ENCODE data around the gene ESRRG.

Gene ESRRG

DNA sequence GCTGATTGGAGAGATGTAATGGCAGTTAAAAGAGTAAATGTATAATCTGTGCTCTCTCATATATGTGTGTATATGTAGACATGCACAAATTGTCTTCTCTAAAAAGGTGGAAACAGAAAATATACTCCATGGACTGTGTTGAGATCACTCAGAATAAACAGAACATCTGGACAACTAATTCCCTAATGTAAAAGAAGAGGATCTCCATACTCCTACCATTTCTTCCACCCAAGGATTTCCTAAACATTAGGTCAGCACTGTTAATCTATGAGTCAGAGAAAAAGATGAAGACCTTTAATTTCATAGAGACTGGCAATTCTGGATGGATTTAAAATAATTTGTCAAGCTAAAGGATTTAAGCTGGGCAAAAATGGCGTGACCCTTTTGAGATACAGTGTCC is 80.1 kb downstream of the ESRRG start:
- peak; percentile 13 for DNase-seq (ENCODE audit: low read depth)
- no peak overlapping the region for H3K4me3 ChIP-seq (ENCODE audit: low read depth, low read length)

DNA sequence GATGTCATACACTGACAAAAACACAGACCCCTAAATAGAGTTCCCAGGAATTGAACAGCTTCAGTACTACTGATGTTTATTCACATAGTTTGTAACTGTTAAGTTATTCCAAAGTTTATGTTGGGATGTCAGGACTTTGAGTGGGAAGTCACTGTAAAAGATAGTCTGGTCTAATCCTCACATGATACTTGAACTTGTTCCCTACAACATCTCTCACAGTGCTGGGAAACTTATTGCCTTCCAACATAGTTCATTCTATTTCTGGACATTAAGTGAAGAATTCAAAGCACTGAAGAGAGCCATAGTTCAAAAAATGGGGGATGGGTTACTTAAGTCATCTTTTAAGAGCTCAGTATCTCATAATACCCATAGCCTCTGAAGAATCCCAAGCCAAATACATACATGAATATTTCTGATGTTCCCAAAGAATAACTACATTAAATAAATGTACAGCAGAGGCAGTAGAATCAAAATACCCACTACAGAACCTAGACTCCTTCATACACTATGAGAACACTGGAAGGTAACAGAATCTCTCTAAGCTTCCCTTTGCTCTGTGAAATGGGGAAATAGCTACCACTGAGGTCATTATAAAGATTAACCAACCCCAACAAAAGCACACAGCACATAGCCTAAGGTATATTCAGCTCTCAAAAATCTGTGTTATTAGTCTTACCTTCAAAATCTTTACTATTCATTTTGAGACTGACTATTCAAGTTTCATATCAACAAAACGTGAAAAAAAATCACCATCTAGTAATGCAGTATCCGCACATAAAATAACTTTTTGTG is 81.4 kb downstream of the ESRRG start:
- no peak for DNase-seq (ENCODE audit: low read depth)
- no peak overlapping the region for H3K4me3 ChIP-seq (ENCODE audit: low read depth, low read length)

- DNase-seq (ENCODE audit: low read depth): no peak
- H3K4me3 ChIP-seq (ENCODE audit: low read depth, low read length): no peak overlapping the region
Measured at GRCh38 chr1:216640100-216640499, 83.1 kb downstream of the ESRRG start.

DNA sequence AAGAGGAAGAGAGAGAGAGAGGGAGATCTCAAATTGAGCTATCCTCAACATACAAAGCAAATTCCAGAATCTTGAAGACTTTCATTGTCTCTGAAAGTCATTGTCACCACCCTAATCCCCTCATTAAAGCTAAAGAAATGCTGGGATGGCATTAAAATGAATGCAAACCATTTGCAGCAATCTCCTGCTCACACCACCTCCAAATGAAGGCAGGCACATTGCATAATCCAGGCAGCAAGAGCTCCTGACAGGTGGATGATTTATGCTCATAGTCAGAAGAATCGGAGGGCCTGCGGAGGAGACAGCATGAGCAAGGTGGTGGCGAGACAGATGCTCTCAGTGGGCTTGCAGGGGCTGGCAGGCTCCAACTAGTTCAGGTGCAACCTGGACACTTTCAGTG is 90.2 kb downstream of the ESRRG start:
- no peak for DNase-seq (ENCODE audit: low read depth)

GRCh38 chr1:216630532-216630931 is 92.7 kb downstream of the ESRRG start:
- DNase-seq (ENCODE audit: low read depth): no peak

More for the DNA sequence above, 90.2 kb downstream of the ESRRG start:
- H3K4me3 ChIP-seq (ENCODE audit: low read depth, low read length): no peak overlapping the region

DNA sequence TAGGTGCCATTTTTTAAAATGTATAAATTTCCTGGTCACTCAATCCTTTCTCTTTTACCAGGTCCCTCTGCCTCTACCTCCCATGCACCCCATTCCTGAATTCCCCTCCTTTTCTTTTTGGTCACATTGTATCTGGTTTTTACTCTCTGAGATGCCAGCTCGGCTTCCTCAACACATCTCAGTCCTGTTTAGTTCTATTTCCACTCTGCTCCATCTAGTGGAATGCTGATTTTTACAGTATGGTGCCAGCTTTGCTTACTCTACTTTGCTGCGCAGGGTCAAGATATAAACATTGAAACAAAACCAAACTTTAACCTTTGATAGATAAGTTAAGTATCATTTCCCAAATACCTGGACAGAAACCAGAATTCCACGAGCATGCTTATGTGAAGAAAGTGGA is 96.0 kb downstream of the ESRRG start:
- H3K4me3 ChIP-seq (ENCODE audit: low read depth, low read length): no peak overlapping the region
- DNase-seq (ENCODE audit: low read depth): no peak

More at GRCh38 chr1:216630532-216630931, 92.7 kb downstream of the ESRRG start:
- no peak overlapping the region for H3K4me3 ChIP-seq (ENCODE audit: low read depth, low read length)

- DNase-seq (ENCODE audit: low read depth): no peak
- H3K4me3 ChIP-seq (ENCODE audit: low read depth, low read length): no peak overlapping the region
Measured at GRCh38 chr1:216626394-216627067, 96.7 kb downstream of the ESRRG start.

DNA sequence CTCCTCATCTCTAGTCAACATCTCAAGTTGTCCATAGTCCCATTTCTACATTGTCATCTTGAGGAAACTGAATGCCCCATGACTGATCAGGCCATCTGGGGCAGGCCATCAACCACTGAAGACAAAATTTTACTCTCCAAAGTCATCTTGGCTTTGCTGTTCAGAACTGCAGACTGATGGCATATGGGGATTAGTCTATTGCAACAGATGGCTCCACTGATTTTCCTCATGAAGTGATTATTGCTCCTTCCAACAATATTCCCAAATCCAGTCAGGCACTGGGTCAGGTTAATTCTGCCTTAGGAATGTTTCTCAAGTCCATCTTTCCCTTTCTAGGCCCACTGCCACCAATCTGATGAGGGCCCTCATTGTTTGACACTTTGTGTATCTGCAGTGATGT is 101.7 kb downstream of the ESRRG start:
- no peak for DNase-seq (ENCODE audit: low read depth)
- no peak overlapping the region for H3K4me3 ChIP-seq (ENCODE audit: low read depth, low read length)

DNA sequence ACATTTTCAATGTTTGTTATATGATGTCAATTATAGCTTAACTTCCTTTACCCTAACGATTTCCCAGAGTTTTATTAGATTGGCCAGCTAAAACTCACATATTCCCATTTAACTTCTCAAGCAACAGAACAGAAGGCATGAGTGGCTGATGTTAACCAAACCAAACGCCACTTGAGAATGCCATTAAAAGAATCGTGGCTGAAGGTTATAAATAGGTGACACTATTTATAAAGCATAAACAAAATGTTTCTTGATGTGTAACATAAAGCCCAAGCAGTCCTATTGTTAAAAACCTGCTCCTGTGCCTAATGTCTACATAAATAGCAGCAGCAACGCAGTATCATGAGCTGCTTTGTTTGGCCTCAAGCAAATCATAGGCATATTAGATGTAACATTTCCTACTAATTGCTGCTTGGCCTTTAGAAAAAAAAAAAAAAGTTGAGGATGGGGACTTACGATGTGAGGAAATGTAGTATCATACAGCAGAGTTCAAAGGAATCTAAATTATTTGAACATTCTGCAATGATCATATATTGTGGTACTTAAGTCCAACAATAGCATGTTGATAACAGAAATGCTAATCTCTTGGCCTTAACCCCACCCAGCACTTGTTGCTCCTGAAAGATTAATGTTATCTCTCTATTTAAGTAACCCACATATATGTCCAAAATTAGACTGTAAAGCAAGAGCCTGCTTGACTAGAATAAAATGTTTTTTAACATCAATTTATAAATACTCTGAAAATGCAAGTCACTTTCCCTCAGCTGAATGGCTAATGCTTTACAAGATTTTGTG is 106.0 kb downstream of the ESRRG start:
- H3K4me3 ChIP-seq (ENCODE audit: low read depth, low read length): no peak overlapping the region
- DNase-seq (ENCODE audit: low read depth): no peak

- H3K4me3 ChIP-seq (ENCODE audit: low read depth, low read length): no peak overlapping the region
- no peak for DNase-seq (ENCODE audit: low read depth)
Measured at GRCh38 chr1:216616425-216616824, 106.8 kb downstream of the ESRRG start.

- no peak overlapping the region for H3K4me3 ChIP-seq (ENCODE audit: low read depth, low read length)
- DNase-seq (ENCODE audit: low read depth): no peak
Measured at GRCh38 chr1:216614011-216614934, 109.0 kb downstream of the ESRRG start.

- no peak for DNase-seq (ENCODE audit: low read depth)
- no peak overlapping the region for H3K4me3 ChIP-seq (ENCODE audit: low read depth, low read length)
Measured at GRCh38 chr1:216612291-216612690, 110.9 kb downstream of the ESRRG start.

DNA sequence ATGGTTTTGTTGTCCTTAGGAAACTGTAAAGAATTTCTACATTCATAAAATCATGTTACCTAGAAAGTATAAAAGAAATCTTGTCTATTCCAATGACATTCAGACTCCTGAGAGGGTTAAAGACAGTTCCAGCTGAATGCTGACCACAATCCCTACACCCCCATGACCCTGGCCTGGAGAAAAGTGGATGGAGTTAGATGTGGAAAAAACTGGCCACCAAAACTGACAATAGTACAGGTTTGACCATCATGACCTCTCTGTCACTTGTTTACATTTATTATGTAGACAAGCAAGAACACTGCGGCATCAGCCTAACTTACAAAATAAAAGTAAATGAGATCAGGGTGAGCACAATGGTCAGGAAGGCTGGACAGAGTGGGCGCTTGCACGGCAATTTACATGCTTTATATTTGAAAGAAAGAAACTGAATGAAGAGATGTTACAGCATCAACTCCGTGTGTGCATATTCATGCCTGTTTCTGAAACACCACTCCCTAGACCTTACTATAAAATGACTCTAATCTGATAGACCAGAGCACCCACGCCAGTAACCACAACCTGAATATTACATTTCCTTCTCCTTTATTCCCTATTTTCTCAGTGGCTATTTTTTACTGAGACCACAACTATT is 116.0 kb downstream of the ESRRG start:
- DNase-seq (ENCODE audit: low read depth): no peak
- H3K4me3 ChIP-seq (ENCODE audit: low read depth, low read length): no peak overlapping the region

DNA sequence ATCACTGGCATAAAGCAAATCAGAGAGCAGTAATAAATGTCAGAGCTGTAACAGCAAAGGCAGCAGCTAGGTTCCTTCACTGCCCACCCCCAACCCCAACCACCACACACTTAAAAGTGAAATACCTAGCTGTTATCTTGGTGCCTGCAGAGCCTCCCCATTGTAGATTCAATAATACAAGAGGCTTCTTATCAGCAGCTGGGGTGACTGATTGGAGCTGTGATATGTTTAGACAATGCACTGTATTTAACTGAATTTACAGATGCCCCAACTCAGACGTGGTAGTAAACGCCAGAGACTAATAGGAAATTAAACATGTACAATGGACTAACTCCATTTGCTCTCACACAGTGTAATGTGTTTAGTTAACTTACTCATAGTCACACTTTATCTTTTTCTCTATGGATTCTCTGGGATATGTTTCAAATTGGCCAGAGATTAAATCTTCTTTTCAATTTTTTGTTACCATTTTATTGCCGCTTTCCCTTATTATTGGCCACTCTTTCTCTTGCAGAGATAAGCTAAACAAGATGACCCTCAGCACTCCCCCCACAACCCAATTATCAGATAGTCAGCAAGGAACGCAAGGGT is 117.1 kb downstream of the ESRRG start:
- no peak for DNase-seq (ENCODE audit: low read depth)
- H3K4me3 ChIP-seq (ENCODE audit: low read depth, low read length): no peak overlapping the region

- no peak overlapping the region for H3K4me3 ChIP-seq (ENCODE audit: low read depth, low read length)
- no peak for DNase-seq (ENCODE audit: low read depth)
Measured at GRCh38 chr1:216604771-216605170, 118.5 kb downstream of the ESRRG start.

DNA sequence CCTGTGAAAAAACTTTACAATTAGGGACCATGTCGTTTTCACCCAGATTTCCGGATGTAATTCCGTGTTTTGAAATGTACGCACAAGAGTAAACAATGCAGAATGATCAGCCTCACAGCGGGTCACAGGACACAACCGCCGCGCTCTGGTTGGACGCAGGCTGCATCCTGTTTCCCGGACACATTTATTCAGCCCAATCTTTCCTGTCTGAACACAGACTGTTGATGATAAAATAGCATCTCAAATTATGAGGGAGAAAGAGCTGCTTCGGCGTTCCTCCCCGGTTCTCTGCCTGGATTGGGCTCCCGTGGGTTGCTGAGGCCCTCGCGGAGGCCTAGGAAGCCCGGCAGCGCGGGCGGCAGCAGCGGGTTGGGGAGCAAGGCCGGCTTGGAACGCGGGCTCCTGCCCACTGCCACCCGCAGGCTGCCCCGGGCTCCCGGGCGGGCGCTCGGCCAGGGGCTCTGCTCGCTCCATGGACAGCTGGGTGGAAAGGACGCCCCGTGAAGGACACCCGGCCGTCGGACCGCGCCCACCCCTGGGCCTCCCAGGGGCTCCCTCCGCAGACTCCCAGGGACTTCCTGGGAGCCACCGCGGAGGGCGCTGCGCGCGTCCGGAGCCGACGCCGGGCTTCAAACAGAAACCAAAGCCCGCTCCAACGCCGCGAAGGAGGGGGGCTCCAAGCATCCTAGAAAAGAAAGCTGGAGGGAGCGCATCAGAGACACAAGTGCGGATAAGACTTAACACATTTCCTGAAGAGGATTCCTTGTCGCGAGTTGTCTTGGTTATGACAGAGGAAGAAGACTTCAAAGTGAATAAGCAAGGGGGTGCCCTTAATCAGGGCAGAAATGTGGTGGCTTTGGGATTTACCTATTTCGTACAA is 122.3 kb downstream of the ESRRG start:
- H3K4me3 ChIP-seq (ENCODE audit: low read depth, low read length): peak overlapping the region; percentile 63
- peak; percentile 39 for DNase-seq (ENCODE audit: low read depth)

- H3K4me3 ChIP-seq (ENCODE audit: low read depth, low read length): no peak overlapping the region
- DNase-seq (ENCODE audit: low read depth): no peak
Measured at GRCh38 chr1:216599851-216600250, 123.4 kb downstream of the ESRRG start.

DNA sequence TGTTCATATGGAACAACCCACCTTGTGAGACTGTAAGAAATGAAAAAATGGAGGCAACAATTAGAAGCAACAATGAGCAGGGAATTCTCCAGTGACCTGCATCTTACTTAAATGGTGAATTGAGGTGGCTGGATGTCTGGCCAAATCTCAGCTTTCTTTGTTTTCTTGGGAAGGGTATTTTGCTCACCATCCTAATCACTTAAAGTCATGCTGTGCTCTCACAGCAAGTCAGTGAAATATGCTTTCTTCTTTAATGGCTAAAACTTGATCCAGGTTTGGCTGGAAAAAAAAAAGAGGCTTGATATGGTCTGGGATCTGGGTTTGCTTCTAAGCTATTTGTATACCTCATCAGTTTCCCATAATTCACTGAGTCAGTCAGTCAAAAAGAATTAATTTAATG is 124.8 kb downstream of the ESRRG start:
- no peak overlapping the region for H3K4me3 ChIP-seq (ENCODE audit: low read depth, low read length)
- DNase-seq (ENCODE audit: low read depth): no peak

Data from skeletal muscle cell (primary cell).